ENCODE results near the gene SELP.

Gene SELP

DNA sequence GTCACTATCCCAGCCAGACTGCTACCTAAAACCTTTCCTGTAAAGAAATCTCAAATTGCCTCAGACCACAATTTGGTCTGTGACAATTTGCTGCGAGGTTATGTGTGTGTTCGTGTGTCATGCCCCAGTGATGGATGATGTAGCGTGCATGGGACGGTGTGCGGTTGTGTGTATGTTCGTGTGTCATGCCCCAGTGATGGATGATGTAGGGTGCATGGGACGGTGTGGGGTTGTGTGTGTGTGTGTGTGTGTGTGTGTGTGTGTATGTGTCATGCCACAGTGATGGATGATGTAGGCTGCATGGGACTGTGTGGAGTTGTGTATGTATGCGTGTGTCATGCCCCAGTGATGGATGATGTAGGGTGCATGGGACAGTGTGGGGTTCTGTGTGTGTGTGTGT lies 9.4 kb downstream of the SELP start:
- no peak for DNase-seq (ENCODE audit: low read depth)

DNA sequence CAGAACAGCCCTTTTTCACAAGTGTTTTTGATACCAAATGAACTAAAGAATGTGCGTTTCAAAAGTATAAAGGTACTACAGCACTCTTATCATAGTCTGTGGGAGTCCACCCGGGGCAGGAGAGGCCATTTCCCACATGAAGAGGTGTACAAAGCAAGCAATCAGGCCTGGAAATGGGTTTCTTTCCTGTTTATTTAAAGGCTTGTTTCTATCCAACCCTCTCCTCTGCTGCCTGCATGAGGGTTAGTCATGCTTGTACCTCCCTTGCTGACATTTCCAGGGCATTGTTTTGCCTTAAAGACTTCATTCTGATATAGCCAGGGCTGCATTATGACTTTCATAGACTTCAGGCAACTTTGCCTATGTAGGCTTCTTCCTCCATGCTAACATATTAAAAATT lies 11.6 kb downstream of the SELP start:
- DNase-seq (ENCODE audit: low read depth): no peak

DNA sequence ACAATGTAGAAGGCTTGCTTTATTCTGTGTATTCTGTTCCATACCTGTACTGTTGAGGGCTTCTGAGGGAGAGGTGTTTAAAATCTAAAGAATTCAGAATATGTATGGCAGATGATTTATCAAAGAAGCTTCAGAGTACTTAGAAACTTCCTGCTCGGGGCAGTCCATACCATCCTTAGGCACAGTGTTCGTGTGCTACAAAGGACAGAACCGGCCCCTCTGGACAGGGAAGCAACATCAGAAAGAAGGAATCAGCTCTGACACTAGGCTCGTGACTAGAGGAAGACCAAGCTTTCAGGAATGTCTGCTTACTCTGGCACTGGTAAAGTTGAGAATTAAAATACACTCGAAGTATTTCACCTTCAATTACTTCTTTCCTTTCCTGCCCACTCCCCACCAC lies 14.1 kb downstream of the SELP start:
- DNase-seq (ENCODE audit: low read depth): no peak

DNA sequence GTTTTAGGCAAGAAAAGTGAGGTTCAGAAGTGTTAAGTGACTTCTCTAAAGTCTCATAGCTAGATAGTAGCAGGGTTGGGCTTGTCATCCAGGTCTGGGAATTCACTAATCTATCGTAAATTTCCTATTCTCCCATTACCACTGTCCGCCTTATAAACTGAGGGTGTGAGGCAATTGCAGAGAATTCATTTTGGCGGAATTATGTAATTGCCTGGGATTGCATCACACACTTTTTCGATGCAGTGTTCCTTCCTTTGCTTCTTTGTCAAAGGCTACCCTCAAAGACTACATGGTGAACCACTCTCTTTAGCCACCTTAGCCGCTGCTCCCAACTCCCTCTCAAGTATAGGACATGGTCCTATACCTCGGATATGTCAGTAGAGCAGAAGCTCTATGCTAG lies 19.1 kb downstream of the SELP start:
- no peak for DNase-seq (ENCODE audit: low read depth)

DNA sequence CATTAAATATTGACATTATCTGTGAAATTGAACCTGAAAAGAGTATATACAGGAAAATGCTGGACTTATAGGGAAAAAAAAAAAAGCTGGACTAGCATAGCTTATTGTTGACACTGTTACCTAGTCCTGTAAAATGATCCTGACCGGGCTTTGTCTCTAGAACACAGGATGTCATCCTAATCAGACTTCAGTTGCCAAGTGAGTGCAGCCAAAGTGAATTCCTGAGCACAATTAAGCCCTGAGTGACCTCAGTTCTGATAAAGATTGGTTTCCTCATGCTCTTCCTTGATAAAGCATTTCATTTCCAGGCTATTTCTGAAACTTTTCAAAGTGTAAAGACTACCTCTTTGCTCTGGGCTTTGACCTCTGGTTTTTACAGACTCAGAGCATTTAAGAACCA lies 19.8 kb downstream of the SELP start:
- no peak for DNase-seq (ENCODE audit: low read depth)

DNA sequence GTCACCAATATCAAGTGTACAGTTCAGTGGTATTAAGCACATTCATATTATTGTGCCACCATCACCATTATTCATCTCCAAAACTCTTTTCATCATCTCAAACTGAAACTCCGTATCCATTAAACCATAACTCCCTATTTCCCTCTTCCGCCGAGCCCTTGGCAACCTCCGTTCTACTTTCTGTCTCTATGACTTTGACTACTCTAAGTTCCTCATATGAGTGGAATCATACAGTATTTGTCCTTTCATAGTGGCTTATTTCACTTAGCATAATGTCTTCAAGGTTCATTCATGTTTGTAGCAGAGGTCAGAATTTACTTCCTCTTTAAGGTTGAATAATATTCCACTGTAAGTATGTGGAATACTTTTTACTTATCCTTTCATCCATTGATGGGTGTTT lies 21.7 kb downstream of the SELP start:
- DNase-seq (ENCODE audit: low read depth): no peak

DNA sequence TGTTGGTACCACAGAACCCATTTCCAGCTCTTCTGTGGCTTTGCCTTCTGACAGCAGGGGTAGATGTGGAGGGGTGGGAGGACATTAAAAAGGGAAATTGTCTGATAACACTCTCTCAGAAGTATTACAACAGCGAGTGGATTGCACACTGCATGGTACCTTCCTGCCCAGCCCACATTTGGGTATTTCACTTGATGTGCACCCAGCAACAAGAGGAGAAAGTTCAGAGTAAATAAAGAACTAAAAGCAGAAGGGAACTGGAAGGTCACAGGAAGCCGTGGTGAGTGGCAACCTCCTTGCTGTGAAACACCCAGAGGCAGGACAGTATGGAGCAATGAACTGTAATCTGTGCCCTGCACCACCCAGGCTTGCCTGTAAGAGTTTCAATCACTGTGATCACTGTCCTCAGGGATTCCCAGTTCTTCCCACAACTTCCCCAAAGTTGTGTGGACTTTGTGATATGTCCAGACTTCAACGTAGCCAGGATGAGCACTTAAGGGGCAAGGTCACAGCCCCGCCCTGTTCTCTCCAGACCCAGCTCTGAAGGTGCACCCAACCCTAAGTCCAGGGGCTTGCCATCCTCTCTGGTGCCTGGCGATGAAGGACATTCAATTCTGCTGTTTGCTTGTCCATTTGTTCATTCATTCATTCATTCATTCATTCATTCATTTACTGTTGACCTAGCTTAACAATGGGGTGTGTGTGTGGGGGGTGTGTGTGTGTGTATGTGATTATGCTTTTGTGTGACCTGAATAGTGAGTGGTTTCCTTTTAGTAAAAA lies 25.0 kb downstream of the SELP start:
- DNase-seq (ENCODE audit: low read depth): no peak

DNA sequence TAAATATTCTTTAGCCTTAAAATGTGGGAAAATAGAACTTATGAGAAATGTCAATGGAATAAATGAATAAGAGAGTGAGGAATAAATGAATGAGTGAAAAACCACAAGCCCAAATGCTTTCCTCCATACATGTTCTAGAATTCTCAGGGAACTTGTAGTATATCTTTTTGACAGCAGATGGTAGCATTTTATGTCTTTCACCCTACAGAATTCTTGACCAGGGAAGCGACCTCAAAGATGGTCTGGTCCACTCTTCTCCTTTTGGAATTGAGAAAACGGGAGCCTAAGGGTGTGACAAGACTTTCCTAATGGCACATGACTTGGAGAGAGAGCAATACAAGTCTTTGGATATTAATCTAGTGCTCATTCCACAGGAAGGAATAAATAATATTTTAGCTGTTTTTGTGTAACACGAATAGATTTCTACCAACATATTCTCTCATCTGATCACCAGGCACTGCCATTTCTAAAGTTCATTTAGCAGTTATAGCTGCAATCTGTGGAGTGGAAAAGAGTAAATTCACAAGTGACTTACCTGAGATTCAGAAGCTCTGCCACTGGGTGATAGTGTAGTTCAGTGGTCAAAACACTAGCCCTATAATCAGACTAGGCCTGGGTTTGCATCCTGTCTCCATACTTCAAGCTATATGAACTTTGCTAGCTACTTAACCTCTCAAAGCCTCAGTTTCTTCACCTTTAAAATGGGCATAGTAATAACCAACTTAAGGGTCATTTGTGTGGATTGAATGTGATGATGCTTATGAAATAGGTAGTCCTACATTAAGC lies 28.6 kb downstream of the SELP start:
- no peak for DNase-seq (ENCODE audit: low read depth)

DNA sequence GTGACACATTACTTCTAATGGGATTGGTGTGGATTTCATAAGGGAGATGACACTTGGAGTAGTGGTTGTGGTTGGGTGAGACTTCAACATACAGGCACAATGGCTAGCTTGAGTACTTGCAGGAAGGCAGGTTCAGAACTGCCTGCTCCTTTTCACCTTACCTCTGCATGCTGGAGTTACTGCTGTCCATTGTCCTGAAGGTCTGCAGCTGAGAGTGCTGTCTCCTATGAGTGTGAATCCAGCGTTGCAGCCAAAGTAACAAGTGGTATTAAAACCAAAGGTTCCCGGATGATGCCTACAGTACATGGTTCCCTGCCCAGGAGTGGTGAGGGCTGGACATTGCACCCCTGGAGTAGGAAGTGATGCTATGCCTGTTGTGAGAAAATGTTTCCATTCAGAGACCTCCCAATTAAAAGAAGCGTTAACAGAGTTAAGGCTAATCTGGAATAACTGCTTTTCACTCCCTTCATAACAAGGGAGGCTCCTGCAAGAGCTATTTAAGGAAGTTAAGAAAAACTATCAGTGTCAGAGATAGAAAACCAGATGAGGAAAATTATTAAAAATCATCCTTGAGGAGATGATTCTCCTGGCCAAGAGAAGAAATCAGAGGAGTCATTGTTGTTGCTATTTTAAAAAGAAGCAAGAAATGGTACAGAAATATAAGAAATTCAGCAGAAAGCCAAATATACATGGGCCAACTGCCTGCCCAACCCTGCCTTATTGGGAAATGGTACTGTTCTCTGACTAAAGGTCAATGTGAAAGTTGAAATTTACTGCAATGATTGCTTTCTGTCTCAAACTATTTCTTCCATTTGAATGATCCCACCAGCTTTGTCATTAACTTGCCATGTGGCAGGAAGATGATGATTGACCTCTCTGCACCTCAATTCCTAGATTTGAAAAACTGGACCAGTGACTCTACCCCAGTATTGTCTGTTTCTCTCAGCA lies 33.9 kb downstream of the SELP start:
- DNase-seq (ENCODE audit: low read depth): no peak

DNA sequence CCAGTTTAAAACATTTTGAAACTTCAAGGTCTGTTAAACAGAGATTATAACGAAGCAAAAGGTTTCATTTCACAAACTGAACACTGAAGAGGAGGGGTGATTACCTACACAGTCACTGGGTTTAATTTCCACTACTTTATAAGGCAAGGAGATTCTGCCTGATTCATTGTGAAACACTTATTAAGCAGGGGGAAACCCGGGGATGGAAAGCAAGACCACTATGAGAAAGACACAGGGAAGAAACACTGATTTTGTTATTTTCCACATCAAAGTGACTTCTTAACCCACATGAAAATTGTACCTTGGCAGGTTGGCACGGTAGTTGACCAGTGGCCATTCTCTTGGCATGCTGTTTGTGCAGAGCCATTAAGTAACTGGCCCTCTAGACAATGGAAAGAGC lies 35.5 kb downstream of the SELP start:
- no peak for DNase-seq (ENCODE audit: low read depth)

DNA sequence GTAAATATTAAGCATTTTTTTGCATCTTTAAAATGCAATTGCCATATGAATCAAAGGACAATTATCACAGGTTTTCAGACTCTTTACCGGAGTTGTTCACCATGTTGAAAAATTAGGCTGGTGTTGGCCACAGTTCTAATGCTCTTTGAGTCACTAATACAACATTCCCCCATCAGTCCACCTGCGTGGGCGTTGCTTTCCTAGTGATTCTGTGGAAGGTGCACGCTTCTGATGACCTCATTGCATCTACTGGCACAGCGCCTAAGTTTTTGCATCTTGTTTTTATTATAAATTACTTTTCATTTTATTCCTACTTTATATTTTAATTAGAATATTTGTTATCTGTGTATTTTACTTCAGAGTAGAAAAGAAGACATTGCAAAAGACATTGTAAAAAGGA lies 39.0 kb downstream of the SELP start:
- no peak for DNase-seq (ENCODE audit: low read depth)

DNA sequence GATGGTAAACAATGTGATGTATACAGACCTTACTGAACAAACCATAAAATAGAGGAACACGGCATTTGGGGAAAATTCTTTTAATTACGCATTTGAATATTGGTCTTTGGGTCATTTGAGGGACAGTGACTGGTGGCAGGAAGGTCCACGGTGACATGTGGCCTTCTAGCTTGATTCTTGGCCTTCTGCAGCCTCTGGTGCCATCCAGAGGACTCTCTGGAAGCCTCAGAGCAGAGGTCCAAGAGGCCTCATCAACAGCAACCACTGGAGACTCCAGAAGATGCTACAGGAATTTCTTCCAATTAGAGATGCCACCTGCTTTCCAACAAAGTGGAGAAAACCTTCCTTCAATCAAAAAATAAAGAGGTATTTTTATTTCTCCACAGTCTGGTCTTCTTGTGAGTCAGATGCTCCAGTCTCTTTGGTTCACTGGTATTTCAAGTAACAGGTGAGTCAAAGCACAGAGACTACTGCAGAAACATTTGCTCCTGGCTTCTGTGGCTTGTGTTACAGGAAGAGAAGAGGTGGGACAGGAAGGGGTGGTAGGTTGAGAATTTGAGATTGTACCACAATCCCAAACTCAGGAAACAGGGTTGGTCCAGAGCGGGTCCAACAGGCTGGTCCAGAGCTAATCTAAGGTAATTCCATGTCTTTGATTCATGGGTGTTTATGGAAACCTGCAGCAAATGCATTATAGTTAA lies 41.0 kb downstream of the SELP start:
- DNase-seq (ENCODE audit: low read depth): no peak

DNA sequence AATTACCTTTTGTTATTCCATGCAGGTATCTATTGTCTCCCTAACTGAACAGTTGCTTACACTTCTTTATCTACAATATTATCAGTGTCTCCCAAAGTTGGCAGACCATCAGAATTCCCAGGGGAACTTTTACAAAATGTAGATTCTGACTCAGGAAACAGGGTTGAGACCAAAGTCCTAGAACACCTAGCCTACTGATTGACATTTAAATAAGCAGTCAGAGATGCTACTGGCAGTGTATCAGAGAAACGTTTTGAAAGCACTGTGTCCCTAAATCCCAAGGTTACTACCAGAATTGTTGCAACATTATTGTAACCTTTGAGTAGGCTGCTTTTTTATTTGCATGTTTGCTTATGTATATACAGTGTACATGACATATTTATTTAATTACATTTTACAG lies 41.8 kb downstream of the SELP start:
- no peak for DNase-seq (ENCODE audit: low read depth)

DNA sequence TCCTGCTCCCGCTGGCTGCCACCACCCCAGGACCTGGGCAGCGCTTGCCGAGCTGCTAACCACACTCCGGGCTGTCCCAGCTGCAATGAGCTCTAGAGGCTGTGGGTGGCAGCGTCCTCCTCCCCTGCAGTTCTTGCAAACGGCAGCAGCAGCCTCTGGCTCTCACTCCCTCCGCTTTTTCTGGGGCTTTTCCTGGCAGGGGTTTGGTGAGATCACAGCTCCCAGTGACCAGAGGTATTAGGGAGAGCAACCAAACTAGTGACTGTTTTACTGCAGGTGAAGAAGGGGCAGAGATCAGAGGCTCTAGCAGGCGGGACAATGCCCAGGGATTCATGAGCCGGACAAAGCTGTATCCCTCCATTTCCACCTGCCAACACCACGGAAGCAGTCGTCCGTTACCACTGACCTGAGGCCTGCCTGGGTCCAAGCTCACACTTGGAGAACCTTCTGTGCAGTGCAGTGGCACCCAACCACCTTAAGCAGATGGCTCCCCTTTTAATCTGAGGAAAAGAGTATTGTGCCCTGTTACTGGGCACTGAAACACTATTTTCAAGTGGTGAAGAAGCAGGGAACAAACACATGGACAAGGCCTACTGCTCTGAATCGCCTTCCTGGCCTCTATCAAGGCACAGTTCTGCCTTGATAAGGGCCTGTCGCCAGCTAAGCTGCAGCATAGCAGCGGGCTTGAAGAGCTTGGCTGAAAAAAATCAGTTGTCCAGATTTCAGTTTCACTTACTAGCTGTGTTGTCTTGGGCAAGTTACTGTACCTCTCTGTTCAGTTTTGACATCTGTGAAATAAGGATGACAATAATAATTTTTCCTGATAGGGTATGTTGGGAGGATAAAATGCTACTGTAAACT lies 43.3 kb downstream of the SELP start, which contains the start of gene F5:
Gene F5 (minus strand): TSS at position 87 of the 861 bp plus-strand sequence. CDS start 95 bp downstream, outside the sequence.
- DNase-seq (ENCODE audit: low read depth): no peak

DNA sequence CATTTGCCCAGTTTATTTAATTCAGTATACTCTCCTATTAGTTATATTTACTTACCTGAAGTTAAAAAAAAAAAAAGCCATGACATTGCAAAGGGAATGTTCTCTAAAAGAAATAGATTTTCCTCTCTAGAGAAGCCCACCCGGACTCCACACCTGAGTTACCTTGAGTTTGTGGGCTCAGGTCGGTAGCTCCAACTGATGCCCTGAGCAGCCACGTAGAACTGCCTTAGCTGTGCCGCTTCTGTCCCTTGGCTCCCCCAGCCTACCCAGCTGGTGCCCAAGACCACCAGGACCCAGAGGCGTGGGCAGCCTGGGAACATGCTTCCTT lies 43.9 kb downstream of the SELP start:
- no peak for DNase-seq (ENCODE audit: low read depth)

DNA sequence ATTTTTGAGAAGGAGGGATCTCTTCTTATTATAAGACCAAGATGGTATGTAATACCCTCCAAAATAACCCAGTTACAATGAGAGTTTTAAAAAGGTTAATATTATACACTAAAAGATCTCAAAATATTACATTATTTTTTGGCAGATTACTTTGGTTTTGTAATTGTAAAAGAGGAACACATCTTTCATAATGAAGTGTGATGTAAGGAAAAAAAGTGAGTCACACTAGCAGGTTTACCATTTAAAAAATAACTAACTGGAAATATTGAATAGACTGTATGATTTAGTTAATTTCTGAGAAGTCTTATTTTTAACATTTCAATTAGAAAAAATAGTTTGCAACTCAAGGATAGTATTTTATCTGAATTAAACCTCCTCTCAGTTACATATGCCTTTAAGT lies 44.7 kb downstream of the SELP start:
- DNase-seq (ENCODE audit: low read depth): no peak

DNA sequence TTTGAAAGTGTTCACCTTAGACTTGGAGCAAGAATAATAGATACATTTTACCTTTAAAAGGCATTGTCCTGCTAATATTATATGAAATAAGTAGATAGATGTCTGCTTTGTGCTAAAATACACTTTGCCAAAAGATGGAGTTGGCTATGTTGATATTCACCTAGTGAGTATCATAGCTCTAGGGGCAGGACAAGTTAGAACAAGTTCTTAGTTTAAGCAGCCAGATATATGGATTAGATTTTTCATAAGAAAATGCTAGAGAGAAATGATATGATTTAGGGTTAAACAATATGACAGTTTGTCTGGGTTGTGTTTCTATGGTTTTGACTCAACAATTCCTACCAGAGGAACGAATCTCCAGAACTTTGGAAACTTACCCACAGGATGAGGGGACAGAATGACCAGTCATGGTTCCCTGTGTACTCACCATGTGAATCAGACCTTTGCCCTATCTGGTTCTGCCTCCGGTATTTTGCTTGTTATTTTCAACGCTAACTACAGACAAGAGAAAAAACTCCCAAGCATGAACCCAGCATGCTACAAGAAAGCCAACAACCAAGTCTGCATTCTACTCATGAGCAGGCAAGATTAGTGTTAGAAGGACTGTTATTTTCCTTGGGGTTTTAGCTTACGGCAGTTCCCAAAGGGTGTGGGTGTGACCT lies 45.3 kb downstream of the SELP start:
- DNase-seq (ENCODE audit: low read depth): no peak

DNA sequence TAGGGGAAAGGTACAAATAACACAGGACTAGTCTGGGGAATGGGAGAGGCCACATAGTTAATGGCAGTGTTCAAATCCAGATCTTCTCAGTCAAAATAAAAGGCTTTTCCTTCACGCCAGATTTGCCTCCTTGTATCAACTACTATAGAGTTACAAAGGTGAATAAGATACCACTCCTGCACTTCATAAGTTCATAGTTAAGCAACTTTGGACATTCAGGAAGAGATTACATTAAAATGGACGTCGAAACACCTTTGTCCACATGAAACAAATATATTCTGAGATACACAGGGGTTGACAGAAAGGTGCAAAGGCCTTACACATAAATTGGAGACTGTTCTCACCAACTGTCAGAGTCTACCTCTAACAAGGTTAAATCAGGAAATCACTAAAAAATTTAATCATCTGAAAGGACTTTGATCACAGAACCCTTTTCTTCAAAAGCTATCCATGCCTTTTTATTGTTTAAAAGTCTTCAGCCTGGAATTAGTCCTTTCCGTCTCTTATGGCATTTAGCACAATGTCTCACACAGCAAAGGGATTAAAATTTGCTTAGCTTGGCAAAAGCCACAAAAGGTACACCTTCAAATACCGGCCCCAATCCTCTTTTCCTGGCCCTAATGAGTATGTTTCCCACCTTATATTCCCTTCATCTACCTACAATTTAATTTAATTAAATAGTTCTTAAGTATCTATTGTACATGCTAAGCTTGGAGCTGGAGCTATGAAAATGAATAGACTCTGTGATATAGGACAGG lies 51.8 kb downstream of the SELP start:
- DNase-seq (ENCODE audit: low read depth): no peak

DNA sequence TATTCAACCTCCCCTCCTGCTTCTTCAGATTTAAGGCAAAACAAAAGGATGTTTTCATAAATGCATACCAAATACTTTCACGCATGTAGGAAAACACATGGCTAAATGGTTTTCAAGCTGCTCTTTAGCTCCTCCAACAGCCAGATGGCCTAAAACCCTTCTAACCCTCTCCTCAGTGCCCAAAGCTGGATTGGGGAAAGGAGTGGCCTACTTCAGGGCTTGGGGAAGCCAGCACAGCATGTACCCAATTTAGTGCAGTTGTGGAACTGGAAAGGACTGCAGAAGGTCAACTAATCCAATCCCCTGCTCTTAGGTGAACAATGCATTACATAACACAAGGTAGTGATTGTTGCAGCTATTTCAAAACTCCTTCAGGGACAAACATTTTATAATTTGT lies 53.0 kb downstream of the SELP start:
- no peak for DNase-seq (ENCODE audit: low read depth)
